CD4-positive, alpha-beta T cell treated with Interleukin-4 for 1 hour (primary cell): ENCODE data around the gene ATP6V0D1.

Experiments
- DNase-seq, 2 donors: peaks; one replicate each; pipeline ENCODE4 v3.0.0-alpha.2; 2020 to 2022

Gene ATP6V0D1

GRCh38 chr16:67460961-67461360 lies 20.0 kb downstream of the ATP6V0D1 start:
- no peak for DNase-seq

DNA sequence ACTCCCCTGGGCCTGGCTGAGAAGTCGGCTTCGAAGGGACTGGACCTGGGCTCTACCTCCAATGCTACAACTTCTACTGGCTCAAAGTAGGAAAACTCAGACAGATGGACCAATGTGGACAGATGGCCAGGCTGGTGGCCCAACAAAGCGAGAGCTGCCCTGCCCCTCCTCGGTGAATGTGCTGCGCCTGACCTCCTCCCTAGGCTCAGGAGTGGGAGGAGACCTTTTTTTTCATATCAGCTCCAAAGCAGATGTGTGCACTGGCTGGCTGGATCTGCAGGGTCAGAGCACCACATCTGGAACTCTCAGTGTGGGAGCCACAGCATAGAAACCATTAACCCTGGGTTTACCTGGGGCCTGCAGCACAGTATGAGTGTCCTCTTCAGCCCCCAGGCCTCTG lies 20.8 kb downstream of the ATP6V0D1 start:
- no peak for DNase-seq

GRCh38 chr16:67459861-67460150 lies 21.2 kb downstream of the ATP6V0D1 start:
- DNase-seq: no peak

DNA sequence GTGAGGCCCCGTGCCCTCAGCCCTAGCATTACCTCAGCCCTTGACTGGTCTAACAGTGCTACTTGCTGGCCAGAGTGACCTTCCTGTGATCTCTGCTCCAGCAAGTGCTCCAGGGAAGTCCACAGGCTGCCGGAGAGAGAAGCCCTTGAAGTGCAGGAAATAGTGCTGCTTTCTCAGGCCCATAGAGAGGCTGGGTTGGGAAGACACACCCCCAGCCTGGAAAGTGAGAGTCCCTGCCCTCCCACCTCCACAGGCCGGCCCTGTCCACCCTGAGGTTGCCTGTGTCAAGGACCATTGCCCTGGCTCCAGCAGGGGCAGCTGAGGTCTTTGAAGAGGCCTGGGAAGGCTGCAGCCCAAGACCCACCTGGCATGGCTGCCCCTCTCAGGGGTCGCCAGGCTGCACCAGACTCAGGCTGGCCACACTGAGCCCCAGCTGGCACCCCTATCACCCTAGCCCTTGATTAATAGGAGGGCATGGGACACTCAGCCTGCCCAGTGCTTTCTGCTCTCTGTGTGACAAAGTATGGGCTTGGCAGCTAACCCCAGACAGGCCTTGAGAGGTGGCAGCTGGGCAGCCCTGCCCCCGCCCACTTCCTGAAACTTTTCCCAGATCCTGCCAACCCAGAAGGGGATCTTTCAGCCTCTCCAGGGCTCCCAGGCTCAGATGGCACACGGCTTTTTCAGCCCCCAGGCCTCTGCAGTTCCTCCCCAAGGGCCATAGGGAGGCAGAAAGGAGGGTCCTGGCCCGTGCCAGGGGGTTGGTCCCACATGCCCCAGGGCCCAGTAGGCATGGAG lies 21.7 kb downstream of the ATP6V0D1 start:
- DNase-seq: no peak

- DNase-seq: no peak
Observed at GRCh38 chr16:67458121-67458641, 22.8 kb downstream of the ATP6V0D1 start.

GRCh38 chr16:67457611-67458010 lies 23.3 kb downstream of the ATP6V0D1 start:
- no peak for DNase-seq

DNA sequence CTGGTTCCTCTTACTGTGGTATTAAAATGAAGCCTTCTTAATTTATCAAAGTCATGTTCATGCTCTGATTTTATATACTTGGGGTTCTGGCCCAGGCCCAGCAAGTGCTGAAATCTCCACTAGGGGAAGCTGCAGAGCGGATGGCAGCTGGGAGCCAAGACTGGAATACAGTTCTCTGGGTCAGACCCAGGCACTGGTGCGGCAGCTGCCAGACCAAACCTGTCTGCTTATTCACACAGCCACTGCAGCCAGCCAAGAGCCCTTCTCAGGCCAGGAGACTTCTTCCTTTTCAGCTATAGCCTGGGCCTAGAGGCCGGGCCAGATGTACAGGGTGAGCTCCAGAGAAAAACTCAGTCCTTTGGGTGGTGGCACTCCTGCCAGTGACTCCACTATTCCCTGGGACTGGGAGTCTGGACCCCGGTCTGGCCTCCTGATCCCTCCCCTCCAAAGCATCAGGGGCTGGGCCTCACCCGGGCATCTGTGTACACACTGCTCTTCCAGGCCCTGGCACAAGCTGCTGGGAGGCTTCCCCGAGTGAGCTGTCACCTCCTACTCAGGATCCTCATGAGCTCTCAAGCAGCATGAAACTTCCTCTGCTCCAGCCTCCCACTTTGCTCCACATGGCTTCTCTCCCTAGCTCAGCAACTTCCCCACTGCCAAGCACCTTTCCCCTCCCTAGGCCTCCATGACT lies 24.4 kb downstream of the ATP6V0D1 start:
- no peak for DNase-seq

GRCh38 chr16:67454852-67455251 lies 26.1 kb downstream of the ATP6V0D1 start:
- DNase-seq: no peak

- DNase-seq: no peak
Observed at GRCh38 chr16:67454104-67454503, 26.9 kb downstream of the ATP6V0D1 start.

DNA sequence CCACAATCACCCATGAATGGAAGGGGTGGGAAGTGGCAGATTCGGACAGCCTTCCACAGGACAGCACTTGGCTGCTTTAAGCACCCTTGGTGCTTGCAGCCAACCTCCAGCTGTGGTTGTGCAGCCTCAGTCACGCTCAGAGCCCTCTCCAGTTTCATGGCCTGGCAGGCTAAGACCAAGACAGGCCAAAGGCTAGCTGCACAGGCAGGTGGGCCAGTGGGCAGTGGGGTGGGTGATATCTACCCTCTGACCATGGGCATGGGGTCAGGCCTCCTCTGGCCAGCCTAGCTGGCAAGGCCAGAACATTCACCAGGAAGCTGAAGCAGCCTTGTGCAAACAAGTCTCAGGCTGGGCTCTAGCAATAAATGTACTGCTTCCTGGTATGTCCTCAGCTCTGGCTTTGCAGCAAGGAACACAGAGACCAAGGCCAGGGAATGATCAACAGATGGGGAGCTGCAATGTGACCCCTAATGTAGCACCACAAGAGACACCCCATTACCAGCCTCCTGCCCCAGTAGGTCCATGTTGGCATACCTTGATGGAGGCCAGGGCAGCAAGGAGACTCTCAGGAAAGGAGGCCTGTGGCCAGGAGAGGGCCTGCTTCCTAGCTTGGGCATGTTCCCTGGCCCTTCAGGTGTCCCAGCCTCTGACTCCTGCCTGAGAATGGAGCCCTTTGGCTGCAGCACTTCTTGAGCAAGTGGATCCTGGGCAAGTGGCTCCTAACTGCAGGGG lies 29.1 kb downstream of the ATP6V0D1 start:
- DNase-seq: no peak

GRCh38 chr16:67451061-67451703 lies 29.8 kb downstream of the ATP6V0D1 start:
- DNase-seq: no peak

DNA sequence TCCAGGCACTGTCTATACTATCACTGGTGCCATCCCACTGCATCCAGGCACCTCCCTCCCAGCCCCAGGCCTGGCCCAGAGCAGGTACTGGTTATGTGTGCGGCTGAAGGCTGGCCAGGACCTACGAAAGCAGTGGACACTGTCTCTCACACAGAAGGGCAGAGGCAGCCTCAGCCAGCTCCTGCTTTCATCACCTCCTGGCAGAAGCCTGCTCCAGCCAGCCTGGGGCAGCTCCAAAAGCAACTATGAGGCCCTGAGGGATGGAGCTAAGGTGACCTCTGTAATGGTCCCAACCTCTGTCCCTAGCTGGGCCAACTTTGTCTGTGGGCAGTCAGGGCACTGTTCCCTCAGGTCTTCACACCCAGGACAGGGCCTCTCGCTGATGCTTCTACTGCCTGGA lies 31.2 kb downstream of the ATP6V0D1 start:
- DNase-seq: no peak

DNA sequence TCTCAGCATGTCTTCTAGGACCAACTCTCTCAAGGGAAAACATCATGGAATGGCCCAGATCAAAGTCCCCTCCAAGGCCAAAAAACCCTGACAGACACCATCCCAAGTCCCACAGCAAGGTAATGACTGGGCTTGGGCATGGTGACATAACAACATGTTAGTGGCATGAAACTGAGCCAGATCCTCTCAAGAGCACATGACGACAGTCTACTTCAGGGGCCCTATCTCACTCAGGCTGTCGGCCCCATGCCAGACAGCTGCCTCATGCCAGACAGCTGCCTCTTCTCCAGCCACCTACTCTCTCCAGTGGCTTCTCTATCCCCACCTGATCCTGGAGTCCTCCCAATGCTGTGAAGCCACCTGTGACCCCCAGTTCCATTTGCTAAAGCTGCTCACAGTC lies 31.6 kb downstream of the ATP6V0D1 start:
- no peak for DNase-seq

- no peak for DNase-seq
Observed at GRCh38 chr16:67448580-67448979, 32.4 kb downstream of the ATP6V0D1 start.

GRCh38 chr16:67447508-67448076 lies 33.4 kb downstream of the ATP6V0D1 start:
- peak; percentile 60 to 64 for DNase-seq

DNA sequence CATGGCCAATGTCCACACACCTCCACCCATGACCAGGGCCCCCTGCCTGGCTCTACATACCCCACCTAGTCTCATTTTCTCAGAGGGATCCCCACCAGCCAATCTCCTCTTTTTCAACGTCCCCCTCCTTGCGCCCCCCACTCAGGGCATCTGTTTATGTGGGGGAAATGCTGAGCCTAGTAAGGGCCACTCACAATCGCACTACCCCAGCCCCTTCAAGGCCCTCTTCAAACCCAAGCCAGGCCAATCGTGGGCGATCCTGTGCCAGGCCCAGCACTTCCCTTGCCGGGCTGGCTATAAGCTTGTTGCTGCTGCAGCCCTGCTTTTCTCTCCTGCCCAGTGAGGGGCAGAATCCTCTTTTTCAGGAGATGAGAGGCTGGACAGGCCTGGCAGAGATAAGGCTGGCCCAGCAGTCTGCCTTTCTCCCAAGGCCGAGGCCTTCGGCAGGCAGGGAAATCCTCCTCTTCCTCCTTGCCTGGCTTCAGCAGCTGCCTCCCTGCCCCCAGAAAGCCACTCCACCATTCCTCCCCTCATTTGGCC lies 33.9 kb downstream of the ATP6V0D1 start:
- DNase-seq: no peak

- DNase-seq: no peak
Observed at GRCh38 chr16:67445913-67446907, 34.7 kb downstream of the ATP6V0D1 start.

GRCh38 chr16:67445441-67445912 lies 35.5 kb downstream of the ATP6V0D1 start:
- DNase-seq: no peak

DNA sequence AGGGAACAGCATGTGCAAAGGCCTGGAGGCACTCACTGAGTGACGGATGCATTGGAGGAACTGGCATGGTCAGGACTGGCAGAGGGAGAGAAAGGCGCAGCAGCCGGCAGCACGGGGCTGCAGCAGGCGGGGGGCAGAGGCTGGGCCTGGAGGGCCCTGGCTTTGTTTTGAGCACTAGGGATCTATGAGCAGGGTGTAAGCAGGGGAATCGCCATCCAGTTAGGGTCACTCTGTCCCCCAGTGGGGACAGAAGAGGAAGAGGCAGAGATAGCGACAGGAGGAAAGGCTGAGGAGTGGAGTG lies 35.9 kb downstream of the ATP6V0D1 start:
- no peak for DNase-seq

GRCh38 chr16:67444259-67445125 lies 36.5 kb downstream of the ATP6V0D1 start:
- no peak for DNase-seq
